Activated CD4-positive, alpha-beta T cell treated with anti-CD3 and anti-CD28 coated beads, Interleukin-2, amount 50 U/mL, for 1 hour (primary cell): Measurements from ENCODE around the gene RNF17.

ENCODE experiments used
- DNase-seq: peaks from one replicate; pipeline ENCODE4 v3.0.0-alpha.2; 2020

The RNF17 gene

GRCh38 chr13:24860770-24861169 is 96.8 kb downstream of the RNF17 start:
- no peak for DNase-seq

- DNase-seq = no peak
Measured at GRCh38 chr13:24861617-24862362, 97.8 kb downstream of the RNF17 start.

GRCh38 chr13:24863748-24864540 is 100.0 kb downstream of the RNF17 start:
- DNase-seq = no peak

GRCh38 chr13:24864579-24864978 is 100.6 kb downstream of the RNF17 start:
- no peak for DNase-seq

GRCh38 chr13:24865163-24865953 is 101.4 kb downstream of the RNF17 start:
- DNase-seq = no peak

- DNase-seq = no peak
Measured at GRCh38 chr13:24866488-24866887, 102.5 kb downstream of the RNF17 start.

GRCh38 chr13:24868874-24869273 is 104.9 kb downstream of the RNF17 start:
- DNase-seq = no peak

GRCh38 chr13:24870380-24870760 is 106.4 kb downstream of the RNF17 start:
- DNase-seq = no peak

- DNase-seq = no peak
Measured at GRCh38 chr13:24875566-24875965, 111.6 kb downstream of the RNF17 start.

- no peak for DNase-seq
Measured at GRCh38 chr13:24877531-24877930, 113.6 kb downstream of the RNF17 start.

GRCh38 chr13:24878340-24878739 is 114.4 kb downstream of the RNF17 start:
- no peak for DNase-seq

GRCh38 chr13:24882665-24883064 is 118.7 kb downstream of the RNF17 start:
- no peak for DNase-seq

- no peak for DNase-seq
Measured at GRCh38 chr13:24887759-24888158, 123.8 kb downstream of the RNF17 start.

- no peak for DNase-seq
Measured at GRCh38 chr13:24888291-24888931, 124.4 kb downstream of the RNF17 start.

- no peak for DNase-seq
Measured at GRCh38 chr13:24890256-24890655, 126.3 kb downstream of the RNF17 start.

GRCh38 chr13:24891476-24892108 is 127.6 kb downstream of the RNF17 start:
- no peak for DNase-seq

GRCh38 chr13:24892829-24893228 is 128.9 kb downstream of the RNF17 start:
- DNase-seq = no peak

- DNase-seq = no peak
Measured at GRCh38 chr13:24893863-24894262, 129.9 kb downstream of the RNF17 start.

- DNase-seq = no peak
Measured at GRCh38 chr13:24894277-24894971, 130.5 kb downstream of the RNF17 start.

- no peak for DNase-seq
Measured at GRCh38 chr13:24894972-24895300, 131.0 kb downstream of the RNF17 start.

- DNase-seq = no peak
Measured at GRCh38 chr13:24896061-24896460, 132.1 kb downstream of the RNF17 start.

- no peak for DNase-seq
Measured at GRCh38 chr13:24897293-24897692, 133.3 kb downstream of the RNF17 start.
